CD4-positive, alpha-beta T cell treated with Interleukin-17A for 1 hour (primary cell): Measurements from ENCODE around the gene KDM3A.

Experiments used
- DNase-seq: peaks from one replicate; pipeline ENCODE4 v3.0.0-alpha.2; 2020

Gene KDM3A

DNA sequence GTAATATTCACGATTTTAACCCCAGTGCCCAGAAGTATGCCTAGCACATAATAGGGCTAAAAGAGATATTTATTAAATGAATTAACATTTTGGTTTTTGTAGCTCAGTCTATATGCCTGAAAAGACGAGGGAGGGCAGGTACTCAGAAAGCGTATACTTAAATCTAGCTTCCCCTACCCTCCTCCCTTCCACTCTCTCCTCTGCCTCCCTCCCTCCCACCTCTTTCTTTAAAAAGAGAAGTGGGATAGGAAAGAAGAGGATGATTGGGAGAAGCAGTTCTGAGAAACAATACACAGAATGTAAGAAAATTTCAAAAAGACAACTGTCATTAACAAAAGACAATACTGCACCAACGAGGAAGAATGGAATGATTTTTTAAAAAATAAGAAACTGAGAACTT is 82.3 kb downstream of the KDM3A start:
- DNase-seq, result no peak

GRCh38 chr2:86525421-86526340 is 84.5 kb downstream of the KDM3A start:
- DNase-seq, result no peak

GRCh38 chr2:86533589-86533988 is 92.4 kb downstream of the KDM3A start:
- no peak for DNase-seq

GRCh38 chr2:86541334-86541733 is 100.2 kb downstream of the KDM3A start:
- DNase-seq, result no peak
